ENCODE data around the gene BRINP3.

The BRINP3 gene

DNA sequence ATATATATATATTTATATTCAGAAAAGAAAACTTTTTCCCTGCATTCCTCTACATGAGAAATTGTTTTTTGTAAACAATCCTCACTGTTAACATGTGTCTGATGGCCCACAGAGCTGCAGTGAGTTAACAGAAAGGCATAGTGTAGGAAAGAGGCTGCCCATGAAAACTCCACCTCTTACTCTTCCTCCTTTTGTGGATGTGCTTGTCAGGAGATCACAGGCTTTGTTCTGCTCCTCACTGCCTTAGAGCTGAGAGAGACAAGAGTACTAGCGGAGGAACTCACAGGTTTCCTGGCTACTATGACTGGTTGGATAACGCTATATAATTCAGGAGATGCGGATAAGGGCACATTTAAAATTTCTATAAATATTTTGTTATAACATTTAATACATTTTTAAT is 200.6 kb downstream of the BRINP3 start:
- H3K4me1 ChIP-seq, result no peaks in the 10 kb centered on the region
- no peak for DNase-seq
- H3K4me3 ChIP-seq (ENCODE audit: low read depth, low read length), result no peak overlapping the region
- H3K27me3 ChIP-seq, result no peaks in the 10 kb centered on the region
- no peaks in the 10 kb centered on the region for H3K9me3 ChIP-seq
- no peaks in the 10 kb centered on the region for H3K36me3 ChIP-seq
- TF ChIP-seq CTCF (IDR thresholded peaks at IDR 0.05; ENCODE audit: low read depth, low read length), result no peak

- H3K9me3 ChIP-seq, result no peaks in the 10 kb centered on the region
- H3K27me3 ChIP-seq, result no peaks in the 10 kb centered on the region
- H3K4me1 ChIP-seq, result no peaks in the 10 kb centered on the region
- no peaks in the 10 kb centered on the region for H3K36me3 ChIP-seq
- no peak for TF ChIP-seq CTCF (IDR thresholded peaks at IDR 0.05; ENCODE audit: low read depth, low read length)
- no peak overlapping the region for H3K4me3 ChIP-seq (ENCODE audit: low read depth, low read length)
- DNase-seq, result no peak
These were observed 202.9 kb downstream of the BRINP3 start for GRCh38 chr1:190274721-190275120.

GRCh38 chr1:190273161-190273560 is 204.5 kb downstream of the BRINP3 start:
- no peaks in the 10 kb centered on the region for H3K36me3 ChIP-seq
- no peaks in the 10 kb centered on the region for H3K9me3 ChIP-seq
- DNase-seq, result no peak
- H3K4me1 ChIP-seq, result no peaks in the 10 kb centered on the region
- no peaks in the 10 kb centered on the region for H3K27me3 ChIP-seq
- no peak for TF ChIP-seq CTCF (IDR thresholded peaks at IDR 0.05; ENCODE audit: low read depth, low read length)
- no peak overlapping the region for H3K4me3 ChIP-seq (ENCODE audit: low read depth, low read length)

GRCh38 chr1:190262538-190262937 is 215.1 kb downstream of the BRINP3 start:
- no peak for DNase-seq
- no peak for TF ChIP-seq CTCF (IDR thresholded peaks at IDR 0.05; ENCODE audit: low read depth, low read length)
- Histone ChIP-seq H3K4me1 (no peaks in the 10 kb centered on the region), H3K36me3 (no peaks in the 10 kb centered on the region), H3K9me3 (no peaks in the 10 kb centered on the region), H3K4me3 (ENCODE audit: low read depth, low read length) (no peak overlapping the region), H3K27me3 (no peaks in the 10 kb centered on the region)

DNA sequence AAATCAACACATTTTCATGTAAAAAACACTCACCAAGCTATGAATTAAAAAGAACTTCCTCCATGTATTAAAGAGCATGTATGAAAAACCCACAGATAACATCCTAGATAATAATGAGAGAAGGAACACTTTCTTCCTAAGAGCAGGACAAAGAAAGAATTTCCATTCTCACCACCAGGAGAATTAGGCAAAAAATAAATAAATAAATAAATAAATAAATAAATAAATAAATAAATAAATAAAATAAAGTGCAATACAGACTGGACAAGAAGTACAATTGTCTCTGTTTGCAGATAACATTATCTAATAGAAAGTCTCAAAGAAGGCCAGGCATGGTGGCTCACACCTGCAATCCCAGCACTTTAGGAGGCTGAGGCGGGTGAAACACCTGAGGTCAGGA is 218.2 kb downstream of the BRINP3 start:
- Histone ChIP-seq H3K4me3 (ENCODE audit: low read depth, low read length) (no peak overlapping the region), H3K4me1 (no peaks in the 10 kb centered on the region), H3K27me3 (no peaks in the 10 kb centered on the region), H3K36me3 (no peaks in the 10 kb centered on the region), H3K9me3 (no peaks in the 10 kb centered on the region)
- DNase-seq, result no peak
- TF ChIP-seq CTCF (IDR thresholded peaks at IDR 0.05; ENCODE audit: low read depth, low read length), result no peak

GRCh38 chr1:190258003-190258402 is 219.7 kb downstream of the BRINP3 start:
- no peak overlapping the region for H3K4me3 ChIP-seq (ENCODE audit: low read depth, low read length)
- no peaks in the 10 kb centered on the region for H3K36me3 ChIP-seq
- DNase-seq, result no peak
- H3K27me3 ChIP-seq, result no peaks in the 10 kb centered on the region
- no peaks in the 10 kb centered on the region for H3K4me1 ChIP-seq
- no peaks in the 10 kb centered on the region for H3K9me3 ChIP-seq
- no peak for TF ChIP-seq CTCF (IDR thresholded peaks at IDR 0.05; ENCODE audit: low read depth, low read length)
